BLaER1 (cell line): ENCODE measurements around the gene FOXC1.
A peak's percentile ranks its signal among the peaks of the same experiment; 100 is the strongest.

Source experiments
- H3K27ac ChIP-seq: shearing (Covaris generic); formaldehyde crosslinking; 2 replicates; pipeline ENCODE4 v1.8.1; 2022
- H3K27me3 ChIP-seq: shearing (Covaris generic); formaldehyde crosslinking; 2 replicates; pipeline ENCODE4 v1.8.1; 2022
- H3K36me3 ChIP-seq: shearing (Covaris generic); formaldehyde crosslinking; 2 replicates; pipeline ENCODE4 v1.8.1; 2022
- H3K4me1 ChIP-seq: shearing (Covaris generic); formaldehyde crosslinking; 2 replicates; pipeline ENCODE4 v1.8.1; 2022
- H3K4me2 ChIP-seq: shearing (Covaris generic); formaldehyde crosslinking; 2 replicates; pipeline ENCODE4 v1.8.1; 2022
- H3K4me3 ChIP-seq: shearing (Covaris generic); formaldehyde crosslinking; 2 replicates; pipeline ENCODE4 v1.8.1; 2022
- H3K9ac ChIP-seq: shearing (Covaris generic); formaldehyde crosslinking; 2 replicates; pipeline ENCODE4 v1.8.1; 2022
- H3K9me3 ChIP-seq: shearing (Covaris generic); formaldehyde crosslinking; 2 replicates; pipeline ENCODE4 v1.8.1; 2022
- H4K20me1 ChIP-seq: shearing (Covaris generic); formaldehyde crosslinking; 2 replicates; pipeline ENCODE4 v1.8.1; 2022
- Cebpa-rat ChIP-seq: shearing (Covaris generic); IDR thresholded peaks from 2 replicates; pipeline ENCODE4 v1.8.1; 2022

Gene FOXC1

DNA sequence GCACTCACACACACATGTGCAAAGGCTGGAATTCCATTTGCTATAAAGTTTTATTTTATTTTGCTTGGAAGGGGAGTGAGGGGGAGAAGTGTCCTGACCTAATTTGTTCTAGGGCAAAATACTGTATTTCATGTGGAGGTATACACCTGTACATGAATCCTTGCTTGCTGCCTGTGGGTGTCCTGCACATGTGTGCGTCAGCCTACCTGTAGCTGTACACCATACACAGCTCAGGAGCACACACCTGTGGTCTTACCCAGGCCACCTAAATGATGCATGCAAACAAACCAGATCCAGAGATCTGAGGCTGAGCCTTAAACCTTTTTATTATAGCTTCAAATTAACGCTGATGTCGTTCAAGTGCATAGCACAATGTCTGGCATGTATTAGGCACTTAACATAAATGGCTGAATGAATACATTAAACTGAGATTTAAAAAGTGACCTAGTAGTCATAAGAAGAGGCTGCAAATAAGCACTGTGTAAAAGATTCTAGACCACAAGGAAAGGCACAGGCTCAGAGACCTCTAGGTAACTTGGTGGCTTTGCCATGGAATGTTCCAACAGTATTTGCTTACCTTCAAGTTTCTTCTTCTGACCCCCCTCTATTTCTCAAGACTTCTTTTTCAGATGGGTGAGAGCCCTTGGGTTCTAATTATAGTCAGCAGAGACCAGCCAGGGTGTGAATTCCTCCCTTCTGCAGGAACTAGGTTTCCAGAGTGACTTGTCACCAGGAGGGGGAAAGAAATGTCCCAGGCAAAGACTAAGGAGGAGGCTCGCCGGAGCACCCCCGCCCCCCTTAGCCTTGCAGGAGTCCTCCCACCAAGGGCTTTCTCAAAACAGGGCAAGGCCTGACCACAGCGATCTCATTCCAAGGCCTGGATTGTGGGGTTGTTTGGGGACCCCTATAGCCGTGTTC is 13.4 kb downstream of the FOXC1 start:
- no peak overlapping the region for H3K9ac ChIP-seq
- no peak for TF ChIP-seq Cebpa-rat
- H3K27ac ChIP-seq: no peak overlapping the region
- no peak overlapping the region for H3K4me2 ChIP-seq
- peaks cover 23% of the 10 kb centered on the region for H3K36me3 ChIP-seq
- H3K4me1 ChIP-seq: no peaks in the 10 kb centered on the region
- peaks cover 67% of the 10 kb centered on the region for H3K27me3 ChIP-seq
- H3K4me3 ChIP-seq: no peak overlapping the region
- H3K9me3 ChIP-seq: peaks cover 33% of the 10 kb centered on the region
- peaks cover 33% of the 10 kb centered on the region for H4K20me1 ChIP-seq

DNA sequence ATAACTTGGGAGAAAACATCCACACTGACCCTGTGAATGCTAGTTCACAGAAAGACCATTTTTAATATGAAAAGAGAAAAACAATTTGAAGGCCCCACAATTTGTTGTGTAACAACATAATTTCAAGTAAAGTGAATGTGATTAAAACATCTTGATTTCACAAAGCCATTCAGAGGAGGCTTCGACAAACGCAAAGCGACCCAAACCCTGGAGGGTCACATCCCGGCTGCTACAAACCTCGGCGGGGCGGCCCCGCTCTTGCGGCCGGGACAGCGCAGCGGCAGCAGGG is 14.0 kb downstream of the FOXC1 start:
- Histone ChIP-seq H3K4me1 (no peaks in the 10 kb centered on the region), H3K36me3 (peaks cover 23% of the 10 kb centered on the region), H3K4me3 (no peak overlapping the region), H3K9ac (no peak overlapping the region), H3K27ac (no peak overlapping the region), H4K20me1 (peaks cover 33% of the 10 kb centered on the region), H3K4me2 (no peak overlapping the region), H3K27me3 (peaks cover 61% of the 10 kb centered on the region), H3K9me3 (peaks cover 33% of the 10 kb centered on the region)
- no peak for TF ChIP-seq Cebpa-rat

DNA sequence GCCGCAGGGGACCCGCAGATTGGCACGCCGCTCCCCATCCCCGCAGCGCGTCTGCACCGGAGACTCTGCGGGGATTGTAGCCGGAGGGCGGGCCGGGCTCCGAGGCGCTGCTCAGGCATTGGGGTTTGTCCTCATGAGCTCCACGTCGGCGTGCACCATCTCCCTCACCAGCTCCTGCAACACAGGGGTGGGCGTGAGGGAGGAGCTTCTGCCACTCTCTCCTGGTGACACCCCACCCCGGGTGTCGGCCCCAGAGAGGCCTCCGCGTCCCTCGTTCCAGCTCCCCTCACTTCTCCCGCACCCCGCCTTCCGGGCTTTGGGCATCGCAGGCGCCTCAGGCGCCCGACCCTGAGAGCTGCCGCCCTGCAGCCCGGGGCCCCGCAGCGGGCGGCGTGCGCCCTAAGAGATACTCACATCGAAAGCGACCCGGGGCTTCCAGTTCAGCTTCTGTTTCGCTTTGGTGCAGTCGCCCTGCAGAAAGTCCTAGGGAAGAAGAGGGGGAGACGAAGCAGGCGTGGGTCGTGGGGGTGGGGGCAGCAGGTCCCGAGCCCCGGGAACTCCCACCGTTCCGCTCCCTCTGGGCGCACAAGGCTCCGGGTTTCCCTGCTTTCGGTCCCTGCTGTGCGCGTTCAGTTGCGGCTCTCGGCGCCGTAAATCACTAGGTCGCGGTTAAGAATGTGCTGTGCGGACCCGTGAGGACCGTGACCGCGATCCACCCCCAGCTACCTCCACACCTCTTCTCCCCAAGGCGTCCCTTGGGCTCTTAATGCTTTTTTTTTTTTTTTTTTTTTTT is 14.5 kb downstream of the FOXC1 start:
- Histone ChIP-seq H3K4me3 (no peak overlapping the region), H3K27ac (no peak overlapping the region)
- no peak for TF ChIP-seq Cebpa-rat

DNA sequence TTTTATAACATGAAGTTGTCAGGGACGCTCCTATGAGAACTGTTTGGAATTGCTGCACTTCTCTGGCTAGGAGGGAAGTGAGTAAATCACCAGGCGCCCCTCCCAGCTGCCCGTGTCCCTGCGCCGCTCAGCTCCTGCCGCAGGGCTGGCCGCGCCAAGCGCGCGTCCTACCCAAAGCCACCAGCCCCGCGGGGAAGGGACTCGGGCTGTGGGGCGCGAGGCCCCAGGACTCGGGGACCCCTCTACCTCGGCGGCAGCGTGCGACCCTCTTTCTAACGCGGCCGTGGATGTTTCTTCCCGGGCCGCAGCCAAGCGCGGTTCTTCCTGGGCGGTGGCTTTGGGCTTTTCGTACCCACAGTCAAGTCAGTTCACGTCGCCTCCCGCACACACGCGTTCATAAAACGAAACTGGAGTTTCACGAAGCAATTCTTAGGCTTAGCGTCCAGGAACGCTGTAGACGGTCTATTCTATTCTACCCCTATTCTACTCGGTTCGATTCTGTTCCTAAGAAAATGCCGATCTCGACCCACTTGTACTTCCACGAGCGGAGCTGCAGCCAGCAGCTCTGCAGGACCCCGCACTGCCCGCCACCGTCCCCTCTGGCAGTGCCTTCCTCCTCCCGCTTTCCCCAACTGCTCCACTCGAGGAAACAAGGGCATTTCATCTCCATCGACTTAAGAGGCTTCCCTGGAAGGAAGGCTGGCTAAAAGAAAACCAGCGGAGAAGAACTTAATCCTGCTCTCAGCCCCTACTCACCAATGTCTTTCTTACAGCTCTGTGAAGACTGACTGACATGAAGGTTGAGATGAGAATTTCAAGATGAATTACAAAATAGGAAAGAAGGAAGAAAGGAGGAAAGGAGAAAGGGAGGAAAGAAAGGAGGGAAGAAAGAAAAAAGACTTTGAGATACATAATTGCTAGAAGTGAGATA is 15.4 kb downstream of the FOXC1 start:
- TF ChIP-seq Cebpa-rat: no peak
- Histone ChIP-seq H3K4me2 (no peak overlapping the region), H3K36me3 (peaks cover 23% of the 10 kb centered on the region), H3K4me3 (no peak overlapping the region; the same call in 1 of the 2 replicates), H3K27ac (no peak overlapping the region), H4K20me1 (peaks cover 33% of the 10 kb centered on the region), H3K9me3 (peaks cover 22% of the 10 kb centered on the region), H3K9ac (no peak overlapping the region), H3K4me1 (no peaks in the 10 kb centered on the region), H3K27me3 (peaks cover 57% of the 10 kb centered on the region)

More for the DNA sequence above, 14.5 kb downstream of the FOXC1 start:
- Histone ChIP-seq H3K27me3 (peaks cover 57% of the 10 kb centered on the region), H3K9me3 (peaks cover 30% of the 10 kb centered on the region), H3K4me1 (no peaks in the 10 kb centered on the region), H3K36me3 (peaks cover 23% of the 10 kb centered on the region), H4K20me1 (peaks cover 33% of the 10 kb centered on the region), H3K4me2 (no peak overlapping the region), H3K9ac (no peak overlapping the region)

DNA sequence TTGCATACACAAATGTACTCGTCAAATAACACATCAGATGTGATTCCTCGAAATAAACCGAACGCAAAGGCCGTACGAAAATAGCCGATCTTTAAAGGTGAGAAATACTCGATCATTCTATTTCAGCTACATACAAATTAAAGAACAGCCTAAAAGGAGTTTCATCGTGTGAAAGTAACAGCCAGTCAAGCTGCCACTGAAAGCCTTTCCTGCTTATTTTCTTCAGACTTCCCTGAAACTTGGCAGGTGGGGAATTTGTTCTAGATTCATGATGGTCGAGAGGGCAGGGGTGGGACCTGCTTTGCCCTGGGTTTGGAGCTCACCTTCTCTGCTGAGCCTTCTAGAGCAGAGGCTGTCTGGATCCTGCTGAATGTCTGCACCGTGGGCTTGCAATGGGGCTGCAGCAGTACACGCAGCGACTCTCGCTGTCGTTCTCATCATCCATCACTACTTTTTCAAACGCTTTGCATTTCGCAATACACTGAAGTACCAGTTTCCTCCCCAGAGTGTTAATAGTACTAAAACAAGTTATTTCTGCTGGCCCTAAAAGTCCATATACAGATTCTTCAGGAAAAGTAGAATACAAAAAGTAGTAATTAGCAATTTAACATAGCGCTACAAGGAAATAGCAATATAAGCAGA is 16.2 kb downstream of the FOXC1 start:
- H4K20me1 ChIP-seq: peaks cover 33% of the 10 kb centered on the region
- peaks cover 23% of the 10 kb centered on the region for H3K36me3 ChIP-seq
- H3K9me3 ChIP-seq: peaks cover 17% of the 10 kb centered on the region
- no peak overlapping the region for H3K4me2 ChIP-seq
- H3K27ac ChIP-seq: no peak overlapping the region
- peaks cover 57% of the 10 kb centered on the region for H3K27me3 ChIP-seq
- no peaks in the 10 kb centered on the region for H3K4me1 ChIP-seq
- no peak overlapping the region for H3K9ac ChIP-seq
- TF ChIP-seq Cebpa-rat: peak; percentile 70; the same call in 1 of the 2 replicates
- H3K4me3 ChIP-seq: no peak overlapping the region

DNA sequence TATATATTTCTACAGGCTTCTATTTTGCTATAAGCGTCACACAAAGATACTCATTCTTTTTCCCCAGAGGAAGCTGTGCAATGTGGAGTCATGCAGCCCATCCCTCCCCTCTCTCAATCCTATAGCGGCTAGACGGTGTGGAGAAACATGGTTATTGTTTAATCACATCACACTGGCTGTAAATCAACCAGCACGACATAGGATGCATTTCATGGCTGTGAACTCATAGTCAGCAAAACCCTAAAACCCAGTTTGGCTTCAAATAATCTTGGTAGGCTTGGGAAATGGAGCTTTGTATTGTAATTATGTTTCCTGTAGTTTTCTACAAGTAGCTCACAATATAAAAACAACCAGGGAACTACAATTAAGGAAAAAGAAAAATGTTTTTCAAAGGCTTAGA is 16.8 kb downstream of the FOXC1 start:
- Histone ChIP-seq H3K36me3 (peaks cover 23% of the 10 kb centered on the region), H4K20me1 (peaks cover 33% of the 10 kb centered on the region), H3K27ac (no peak overlapping the region), H3K4me3 (no peak overlapping the region), H3K27me3 (peaks cover 57% of the 10 kb centered on the region), H3K4me1 (no peaks in the 10 kb centered on the region), H3K9me3 (peaks cover 17% of the 10 kb centered on the region), H3K9ac (no peak overlapping the region), H3K4me2 (no peak overlapping the region)
- no peak for TF ChIP-seq Cebpa-rat

DNA sequence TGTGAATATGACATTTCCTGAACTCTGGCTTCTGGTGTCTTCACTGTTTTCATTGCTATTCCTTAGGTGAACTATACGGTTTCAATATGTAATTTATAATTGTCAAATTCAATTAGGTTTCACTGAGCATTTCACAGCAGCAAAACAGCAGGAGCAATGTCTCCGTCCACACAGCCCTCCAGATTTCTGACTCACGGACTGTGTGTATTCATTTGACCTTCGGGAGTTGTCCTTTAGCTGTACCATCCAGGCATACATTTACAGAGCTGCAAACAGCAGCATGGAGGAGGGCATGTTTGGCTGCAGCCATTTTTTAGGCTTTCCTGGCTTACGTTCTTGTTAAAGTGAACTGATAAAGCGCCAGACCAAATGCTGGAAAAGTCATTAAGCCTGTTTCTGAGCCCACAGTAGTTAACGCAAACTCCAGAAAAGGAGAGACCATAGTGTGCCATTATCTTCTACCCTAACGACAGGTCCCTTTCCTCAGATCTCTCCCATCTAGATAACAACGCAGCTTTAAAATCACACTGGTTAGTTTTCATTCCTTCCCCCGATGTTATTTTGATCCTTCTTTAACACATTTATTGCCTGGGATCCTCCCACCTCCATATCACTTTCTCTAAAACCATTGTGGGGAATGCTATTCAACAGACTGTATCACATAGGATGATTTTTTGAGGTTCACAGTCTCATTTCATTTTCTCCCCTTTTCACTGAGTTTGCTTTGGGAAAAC is 18.3 kb downstream of the FOXC1 start:
- Histone ChIP-seq H3K4me2 (no peak overlapping the region), H3K9me3 (peaks cover 17% of the 10 kb centered on the region), H3K4me1 (no peaks in the 10 kb centered on the region), H3K27ac (no peak overlapping the region), H3K9ac (no peak overlapping the region), H3K36me3 (peaks cover 15% of the 10 kb centered on the region), H3K27me3 (peaks cover 47% of the 10 kb centered on the region), H4K20me1 (peaks cover 27% of the 10 kb centered on the region), H3K4me3 (no peak overlapping the region)
- TF ChIP-seq Cebpa-rat: no peak

DNA sequence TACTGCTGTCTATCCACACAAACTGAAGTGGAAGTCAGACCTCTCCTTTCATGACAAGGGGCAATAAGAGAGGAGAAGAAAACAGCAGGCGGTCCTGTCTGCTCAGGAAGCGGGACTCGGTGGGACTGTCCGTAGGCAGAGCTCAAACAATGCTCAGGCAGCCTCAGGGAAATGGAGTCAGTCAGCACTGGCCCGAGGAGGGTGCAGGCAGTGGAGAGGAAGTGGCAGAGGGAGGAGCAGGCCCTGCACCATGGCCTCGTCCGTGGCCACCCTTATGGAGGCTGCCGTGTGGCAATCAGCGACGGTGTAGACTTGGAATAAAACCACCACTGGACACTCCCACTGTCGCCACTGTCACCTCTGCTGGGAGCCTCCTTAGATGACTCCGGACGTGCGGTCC is 19.6 kb downstream of the FOXC1 start:
- no peak overlapping the region for H3K27ac ChIP-seq
- TF ChIP-seq Cebpa-rat: no peak
- peaks cover 34% of the 10 kb centered on the region for H3K27me3 ChIP-seq
- no peak overlapping the region for H3K9ac ChIP-seq
- peaks cover 11% of the 10 kb centered on the region for H3K9me3 ChIP-seq
- H3K4me2 ChIP-seq: no peak overlapping the region
- H3K36me3 ChIP-seq: peaks cover 9% of the 10 kb centered on the region
- H3K4me3 ChIP-seq: no peak overlapping the region
- H3K4me1 ChIP-seq: no peaks in the 10 kb centered on the region
- H4K20me1 ChIP-seq: peaks cover 19% of the 10 kb centered on the region
